GM19193 (cell line): ENCODE results near the gene CDK1.

Experiments
- POLR2A ChIP-seq: IDR thresholded peaks from 4 replicates; pipeline ENCODE4 v1.6.1; 2011; ENCODE audit not compliant: insufficient read depth, insufficient read length; ENCODE audit errors: extremely low read depth

Gene CDK1

GRCh38 chr10:60757420-60757895, 20.8 kb upstream of the CDK1 start:
- no peak for TF ChIP-seq POLR2A

- TF ChIP-seq POLR2A, result no peak
Measured at GRCh38 chr10:60759181-60759580, 19.1 kb upstream of the CDK1 start.

DNA sequence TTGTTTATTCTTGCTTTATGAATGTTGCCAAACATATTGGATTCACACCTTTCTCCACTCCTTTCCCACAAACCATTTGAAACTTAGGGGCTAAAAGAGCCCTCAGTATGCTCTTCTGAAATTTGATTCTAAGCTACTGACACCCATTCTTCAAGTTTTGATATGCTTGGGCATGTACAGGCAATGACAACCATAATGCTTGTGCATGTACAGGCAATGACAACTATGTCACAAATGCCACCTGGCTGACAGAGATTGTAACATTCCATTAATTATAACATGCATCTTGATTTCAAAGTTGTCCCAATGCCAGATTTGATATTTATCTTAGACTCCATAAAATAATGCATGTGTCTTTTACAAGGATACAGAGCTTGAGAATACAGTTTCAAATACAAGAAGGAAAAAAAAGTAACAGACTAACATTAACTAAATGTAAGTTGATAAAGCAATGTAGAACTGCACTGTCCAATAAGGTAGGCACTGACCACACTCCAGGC, 17.5 kb upstream of the CDK1 start:
- no peak for TF ChIP-seq POLR2A

DNA sequence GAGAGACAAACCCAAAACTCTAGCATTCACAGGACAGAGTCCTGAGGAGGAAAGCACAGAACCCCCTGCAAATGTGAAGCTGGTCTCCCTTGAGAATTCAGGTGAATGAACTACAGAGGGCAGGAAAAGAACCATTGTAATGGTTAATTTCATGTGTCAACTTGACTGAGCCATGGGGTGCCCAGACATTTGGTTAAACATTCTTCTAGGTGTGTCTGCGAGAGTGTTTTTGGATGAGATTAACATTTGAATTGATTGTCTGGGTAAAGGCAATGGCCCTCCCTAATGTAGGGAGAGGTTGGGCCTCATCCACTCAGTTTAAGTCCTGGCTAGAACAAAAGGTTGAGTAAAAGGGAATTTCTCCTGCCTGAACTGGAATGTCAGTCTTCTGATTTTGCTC, 15.7 kb upstream of the CDK1 start:
- TF ChIP-seq POLR2A, result no peak

- TF ChIP-seq POLR2A, result no peak
Measured at GRCh38 chr10:60767424-60767823, 10.9 kb upstream of the CDK1 start.

DNA sequence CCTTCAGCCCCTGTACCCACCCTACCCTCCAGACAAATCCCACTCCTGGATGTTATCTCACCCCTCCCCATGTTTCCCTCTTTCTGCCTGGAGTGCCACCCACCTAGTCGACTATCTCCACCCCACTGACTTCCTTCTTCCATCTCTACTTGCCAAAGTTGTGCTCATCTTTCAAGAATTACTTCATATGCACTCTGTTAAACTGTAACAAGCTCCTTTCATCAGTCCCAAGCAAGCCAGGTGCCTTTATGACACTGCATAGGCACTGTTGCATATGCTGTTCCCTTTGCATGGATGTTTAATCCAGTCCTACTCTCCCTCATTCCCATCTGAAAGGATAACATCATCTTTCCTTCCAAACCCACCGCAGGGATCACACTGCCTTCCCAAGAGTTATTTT, 8.9 kb upstream of the CDK1 start:
- TF ChIP-seq POLR2A, result no peak

DNA sequence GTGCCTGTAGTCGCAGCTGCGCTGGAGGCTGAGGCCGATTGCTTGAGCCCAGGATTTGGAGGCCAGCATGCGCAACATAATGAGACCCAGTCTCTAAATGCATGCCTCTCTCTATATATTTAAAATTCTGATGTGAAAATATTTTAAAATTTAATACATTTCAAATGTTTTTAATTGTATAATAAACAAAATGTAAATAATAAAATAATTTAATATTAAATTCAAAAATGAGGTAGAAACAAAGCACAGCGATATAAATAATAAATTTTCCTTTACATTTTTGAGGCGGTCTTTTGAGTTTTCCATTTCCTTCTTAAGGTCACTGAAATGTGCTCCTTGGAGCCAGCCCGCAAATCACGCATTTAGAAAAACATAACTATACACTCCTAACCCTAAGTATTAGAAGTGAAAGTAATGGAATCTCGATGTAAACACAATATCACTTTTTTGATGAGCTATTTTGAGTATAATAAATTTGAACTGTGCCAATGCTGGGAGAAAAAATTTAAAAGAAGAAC, 523 bp upstream of the CDK1 start:
- TF ChIP-seq POLR2A, result no peak

- TF ChIP-seq POLR2A, result no peak
Measured at GRCh38 chr10:60778971-60779796, 906 bp downstream of the CDK1 start.

DNA sequence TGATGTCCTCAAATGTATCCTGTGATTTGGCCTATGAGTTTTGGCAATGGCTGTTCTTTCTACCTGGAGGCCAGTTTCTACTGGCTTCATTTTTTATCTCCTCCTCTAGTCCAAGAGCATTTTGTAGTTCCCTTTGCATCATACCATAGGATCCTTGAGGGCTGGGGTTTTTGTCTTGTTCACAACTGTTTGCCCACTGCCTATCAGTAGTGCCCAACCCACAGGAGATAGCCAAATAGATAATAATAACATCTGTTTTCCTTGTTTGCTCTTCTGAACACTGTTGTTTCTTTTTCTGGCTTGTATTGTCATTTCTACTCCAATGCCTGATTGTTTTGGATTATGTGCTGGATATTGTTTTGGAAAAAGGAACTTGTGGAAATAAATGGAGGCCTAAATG, 3.4 kb downstream of the CDK1 start:
- TF ChIP-seq POLR2A, result no peak

DNA sequence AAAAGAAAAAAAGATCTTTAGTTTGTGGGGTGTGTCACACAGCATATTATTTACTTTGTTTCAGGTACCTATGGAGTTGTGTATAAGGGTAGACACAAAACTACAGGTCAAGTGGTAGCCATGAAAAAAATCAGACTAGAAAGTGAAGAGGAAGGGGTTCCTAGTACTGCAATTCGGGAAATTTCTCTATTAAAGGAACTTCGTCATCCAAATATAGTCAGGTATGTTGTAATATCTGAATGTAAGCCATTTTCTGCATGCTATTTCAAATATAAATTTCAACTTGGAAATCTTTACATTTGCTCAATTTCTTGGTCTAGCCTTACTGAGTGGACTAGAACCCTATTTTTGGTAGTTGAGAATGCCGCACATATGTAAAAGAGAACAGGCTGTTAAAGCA, 6.4 kb downstream of the CDK1 start:
- no peak for TF ChIP-seq POLR2A

DNA sequence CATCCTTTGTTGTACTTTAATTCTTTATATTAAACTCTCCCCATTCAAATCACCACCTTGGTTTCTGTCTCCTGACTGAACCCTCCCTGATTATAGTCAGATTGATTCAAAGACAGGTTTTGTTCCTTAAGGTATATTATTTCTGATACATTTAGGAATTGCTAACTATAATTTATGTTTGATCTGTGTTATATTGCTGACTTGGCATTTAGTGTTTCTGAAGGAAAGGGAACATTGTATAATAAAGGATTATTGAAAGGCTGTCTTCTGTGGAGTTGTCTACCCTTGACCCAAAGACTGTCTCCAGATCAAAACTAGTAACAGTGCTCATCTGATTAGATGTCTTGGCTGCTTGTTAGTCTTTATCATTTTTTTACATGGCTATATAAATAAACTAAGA, 10.3 kb downstream of the CDK1 start:
- no peak for TF ChIP-seq POLR2A

DNA sequence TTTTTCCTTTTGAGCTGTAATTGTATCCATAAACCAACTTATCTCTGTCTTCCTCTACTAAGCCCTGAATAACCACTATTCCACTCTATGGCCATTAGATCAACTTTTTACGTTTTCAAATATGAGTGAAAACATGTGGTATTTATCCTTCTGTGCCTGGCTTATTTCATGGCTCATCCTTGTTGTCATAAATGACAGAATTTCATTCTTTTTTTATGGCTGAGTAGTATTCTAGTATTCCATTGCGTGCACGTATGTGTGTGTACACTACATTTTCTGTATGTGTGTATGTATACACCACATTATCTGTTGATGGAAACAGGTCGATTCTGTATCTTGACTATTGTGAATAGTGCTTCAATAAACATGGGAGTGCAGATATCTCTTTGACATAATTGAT, 11.1 kb downstream of the CDK1 start:
- no peak for TF ChIP-seq POLR2A

- no peak for TF ChIP-seq POLR2A
Measured at GRCh38 chr10:60794953-60795352, 16.7 kb downstream of the CDK1 start.

- TF ChIP-seq POLR2A, result no peak
Measured at GRCh38 chr10:60795465-60796202, 17.4 kb downstream of the CDK1 start.

DNA sequence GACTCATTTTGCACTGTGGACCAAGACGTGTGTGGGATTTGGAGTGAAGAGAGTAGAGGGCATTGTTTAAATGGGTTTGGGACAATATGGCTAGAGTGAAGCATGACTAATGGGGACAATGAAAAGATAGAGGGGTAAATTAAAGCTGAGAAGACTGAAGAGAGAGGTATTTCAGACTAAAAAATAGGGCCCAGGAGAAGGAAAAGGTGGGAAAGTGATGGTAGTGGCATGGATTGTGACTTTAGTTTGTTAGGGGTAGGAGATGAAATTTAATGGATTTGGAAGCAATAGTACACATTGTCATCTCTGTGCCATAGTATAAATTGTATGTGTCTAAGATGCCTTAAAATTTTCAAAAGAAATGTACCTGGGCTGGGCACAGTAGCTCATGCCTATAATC, 18.2 kb downstream of the CDK1 start:
- no peak for TF ChIP-seq POLR2A

DNA sequence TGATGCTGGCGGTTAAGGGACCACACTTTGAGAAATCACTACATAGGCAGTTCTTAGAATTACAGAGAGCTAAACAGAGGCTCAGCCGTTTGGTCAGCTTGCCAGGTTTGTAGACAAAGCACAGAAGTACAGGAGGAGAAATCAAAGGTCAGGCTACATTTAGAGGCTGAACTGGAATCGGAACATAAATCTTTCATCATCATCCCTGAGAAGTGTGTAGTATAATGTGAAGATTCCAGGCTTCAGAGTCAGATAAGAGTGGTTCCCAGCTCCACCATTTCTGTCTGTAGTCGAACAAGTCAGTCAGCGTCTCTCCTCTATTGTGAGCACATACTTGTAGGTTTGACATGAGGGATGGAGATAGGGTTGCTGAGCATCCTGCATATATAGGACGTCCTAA, 18.9 kb downstream of the CDK1 start:
- no peak for TF ChIP-seq POLR2A

GRCh38 chr10:60798031-60798430, 19.8 kb downstream of the CDK1 start:
- TF ChIP-seq POLR2A, result no peak

DNA sequence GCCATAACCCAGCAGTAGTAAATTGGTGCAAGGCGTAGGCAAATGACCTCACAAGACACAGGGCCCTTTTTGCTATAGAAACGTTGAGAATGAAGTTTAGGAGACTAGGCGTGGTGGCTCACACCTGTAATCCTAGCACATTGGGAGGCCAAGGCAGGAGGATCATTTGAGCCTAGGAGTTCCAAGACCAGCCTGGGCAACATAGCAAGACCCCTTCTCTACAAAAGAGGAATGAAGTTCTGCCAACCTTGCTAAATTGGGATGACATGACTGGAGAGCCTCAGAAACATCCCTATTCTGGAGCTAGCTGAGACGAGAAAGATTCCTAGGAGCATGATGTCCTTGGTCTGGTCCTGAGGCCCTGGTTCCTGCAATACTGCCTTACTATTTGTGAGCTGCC, 20.6 kb downstream of the CDK1 start:
- no peak for TF ChIP-seq POLR2A
